Prostate gland (tissue), 2 donors: ENCODE results near the gene ARF6.

Experiments used
- CTCF ChIP-seq, 4 experiments: fragments of 200-600 bp in 2 of 4; fragments of 450-650 bp in 2 of 4; sonication (generic) in 2 of 4; IDR thresholded peaks; 1 replicate in 3 of 4; 2 replicates in 1 of 4; pipeline ENCODE4 v1.5.1; 2016 to 2019; ENCODE audit warnings: antibody characterized with exemption in 4 of 4, mild to moderate bottlenecking in 2 of 4, moderate library complexity in 2 of 4
- POLR2A ChIP-seq: fragments of 450-650 bp; IDR thresholded peaks from one replicate; pipeline ENCODE4 v1.6.1; 2016; ENCODE audit warnings: antibody characterized with exemption, mild to moderate bottlenecking
- POLR2AphosphoS5 ChIP-seq: sonication (generic); formaldehyde crosslinking; IDR thresholded peaks from one replicate; pipeline ENCODE4 v1.6.1; 2017; ENCODE audit warnings: antibody characterized with exemption

- TF ChIP-seq CTCF (IDR thresholded peaks at IDR 0.05) (no peak), POLR2A (no peak), POLR2AphosphoS5 (no peak)
These were observed 6.4 kb upstream of the ARF6 start for GRCh38 chr14:49886523-49886922.
